Muscle layer of colon (tissue), 2 donors: ENCODE measurements around the gene ROBO1.

ENCODE experiments used
- H3K27ac ChIP-seq: one replicate; pipeline ENCODE4 v1.7.0; 2013; ENCODE audit warnings: low read depth, mild to moderate bottlenecking, low read length, moderate library complexity
- H3K27me3 ChIP-seq, 2 donors: one replicate each; pipeline ENCODE4 v1.7.0; 2013; ENCODE audit warnings: low read length in 2 of 2, mild to moderate bottlenecking in 2 of 2; ENCODE audit not compliant: insufficient read depth in 2 of 2, control insufficient read depth in 1 of 2
- H3K36me3 ChIP-seq: one replicate; pipeline ENCODE4 v1.7.0; 2013; ENCODE audit warnings: mild to moderate bottlenecking, low read length; ENCODE audit not compliant: insufficient read depth
- H3K4me1 ChIP-seq: one replicate; pipeline ENCODE4 v1.7.0; 2013; ENCODE audit warnings: mild to moderate bottlenecking, low read length; ENCODE audit not compliant: insufficient read depth
- H3K4me3 ChIP-seq, 2 donors: one replicate each; pipeline ENCODE4 v1.7.0; 2013; ENCODE audit warnings: low read length in 2 of 2, low read depth in 1 of 2, mild to moderate bottlenecking in 1 of 2, moderate library complexity in 1 of 2
- H3K9ac ChIP-seq: one replicate; pipeline ENCODE4 v1.7.0; 2013; ENCODE audit warnings: low read length
- H3K9me3 ChIP-seq: one replicate; pipeline ENCODE4 v1.7.0; 2013; ENCODE audit warnings: mild to moderate bottlenecking, low read length
- donor health status: abdominal sarcoma.
- donor health status: Adenocarcinoma of cecum.

ROBO1 gene

DNA sequence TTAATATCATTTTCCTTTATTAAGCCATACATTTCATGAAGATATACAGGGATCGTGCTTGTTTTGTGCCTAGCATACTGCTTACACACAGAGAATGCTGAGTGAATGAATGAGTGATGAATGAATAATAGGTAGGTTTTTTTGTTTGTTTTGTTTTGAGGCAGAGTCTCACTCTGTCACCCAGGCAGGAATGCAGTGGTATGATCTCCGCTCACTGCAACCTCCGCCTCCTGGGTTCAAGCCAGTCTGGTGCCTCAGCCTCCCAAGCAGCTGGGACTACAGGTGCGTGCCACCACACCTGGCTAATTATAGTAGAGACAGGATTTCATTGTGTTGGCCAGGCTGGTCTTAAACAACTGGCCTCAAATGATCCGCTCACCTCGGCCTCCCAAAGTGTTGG is 400.0 kb downstream of the ROBO1 start:
- no peak overlapping the region for H3K27ac ChIP-seq
- H3K4me3 ChIP-seq, result no peak overlapping the region
- no peak overlapping the region for H3K9ac ChIP-seq
- no peaks in the 10 kb centered on the region for H3K27me3 ChIP-seq
- no peaks in the 10 kb centered on the region for H3K36me3 ChIP-seq
- H3K4me1 ChIP-seq, result peaks cover 12% of the 10 kb centered on the region
- H3K9me3 ChIP-seq, result no peaks in the 10 kb centered on the region

DNA sequence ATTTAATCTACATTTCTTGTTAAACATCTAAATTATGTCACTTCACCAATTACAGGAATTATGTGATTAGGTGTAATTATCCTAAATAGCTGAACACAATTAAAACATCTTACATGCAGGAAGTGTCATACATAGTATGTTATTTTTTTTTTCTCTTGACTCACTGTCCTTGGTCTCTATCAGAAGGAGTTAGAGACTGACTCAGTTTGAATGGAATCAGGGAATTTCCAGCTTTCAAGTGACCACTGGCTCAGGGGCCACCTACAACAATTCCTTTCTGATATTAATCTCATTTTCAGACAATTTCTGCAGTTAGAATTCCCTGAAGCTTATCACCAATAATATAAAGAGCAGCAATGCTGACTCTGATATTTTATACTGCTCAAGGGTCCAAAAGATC is 400.7 kb downstream of the ROBO1 start:
- no peak overlapping the region for H3K4me3 ChIP-seq
- no peaks in the 10 kb centered on the region for H3K9me3 ChIP-seq
- no peaks in the 10 kb centered on the region for H3K27me3 ChIP-seq
- peaks cover 12% of the 10 kb centered on the region for H3K4me1 ChIP-seq
- no peak overlapping the region for H3K9ac ChIP-seq
- H3K27ac ChIP-seq, result no peak overlapping the region
- no peaks in the 10 kb centered on the region for H3K36me3 ChIP-seq

DNA sequence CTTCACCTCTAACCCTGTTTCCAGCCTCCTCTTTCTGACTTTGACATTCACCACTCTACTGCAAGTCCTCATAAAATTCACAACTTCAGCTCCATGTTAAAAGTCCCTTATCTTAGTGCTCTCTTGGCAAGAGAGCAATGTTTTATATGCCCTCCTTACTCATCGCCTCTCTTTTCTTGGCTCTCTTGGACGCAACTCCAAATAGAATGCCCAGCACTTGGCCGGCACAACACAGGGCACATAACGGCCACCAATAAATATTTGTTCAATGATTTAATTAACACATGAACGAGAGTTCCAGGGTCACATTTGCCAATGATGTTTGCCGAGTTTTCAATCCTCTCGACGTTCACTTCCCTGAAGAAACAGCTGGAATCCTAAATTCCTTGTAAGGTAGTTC is 401.4 kb downstream of the ROBO1 start:
- H3K27ac ChIP-seq, result no peak overlapping the region
- no peaks in the 10 kb centered on the region for H3K9me3 ChIP-seq
- no peaks in the 10 kb centered on the region for H3K36me3 ChIP-seq
- no peak overlapping the region for H3K4me3 ChIP-seq
- H3K9ac ChIP-seq, result no peak overlapping the region
- peaks cover 12% of the 10 kb centered on the region for H3K4me1 ChIP-seq
- H3K27me3 ChIP-seq, result no peaks in the 10 kb centered on the region

DNA sequence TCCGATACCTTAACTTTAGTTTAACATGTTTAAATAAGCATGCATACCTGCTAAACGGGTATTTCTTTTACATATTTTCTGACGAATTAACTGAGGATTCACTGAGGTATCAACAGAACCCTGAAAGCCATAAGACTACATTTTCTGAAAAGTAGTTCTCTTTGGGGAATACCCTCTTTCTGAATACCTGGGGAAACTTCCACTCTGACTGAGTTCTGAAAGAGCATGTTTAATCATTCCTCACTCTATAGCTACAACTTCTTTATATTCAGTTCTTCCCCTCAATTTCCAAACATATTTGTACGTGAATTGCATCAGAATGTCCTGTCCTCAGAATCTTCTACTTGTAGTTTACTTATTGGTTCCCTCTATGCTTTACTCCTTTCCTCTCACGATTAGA is 403.0 kb downstream of the ROBO1 start:
- Histone ChIP-seq H3K4me3 (no peak overlapping the region), H3K9me3 (no peaks in the 10 kb centered on the region)

DNA sequence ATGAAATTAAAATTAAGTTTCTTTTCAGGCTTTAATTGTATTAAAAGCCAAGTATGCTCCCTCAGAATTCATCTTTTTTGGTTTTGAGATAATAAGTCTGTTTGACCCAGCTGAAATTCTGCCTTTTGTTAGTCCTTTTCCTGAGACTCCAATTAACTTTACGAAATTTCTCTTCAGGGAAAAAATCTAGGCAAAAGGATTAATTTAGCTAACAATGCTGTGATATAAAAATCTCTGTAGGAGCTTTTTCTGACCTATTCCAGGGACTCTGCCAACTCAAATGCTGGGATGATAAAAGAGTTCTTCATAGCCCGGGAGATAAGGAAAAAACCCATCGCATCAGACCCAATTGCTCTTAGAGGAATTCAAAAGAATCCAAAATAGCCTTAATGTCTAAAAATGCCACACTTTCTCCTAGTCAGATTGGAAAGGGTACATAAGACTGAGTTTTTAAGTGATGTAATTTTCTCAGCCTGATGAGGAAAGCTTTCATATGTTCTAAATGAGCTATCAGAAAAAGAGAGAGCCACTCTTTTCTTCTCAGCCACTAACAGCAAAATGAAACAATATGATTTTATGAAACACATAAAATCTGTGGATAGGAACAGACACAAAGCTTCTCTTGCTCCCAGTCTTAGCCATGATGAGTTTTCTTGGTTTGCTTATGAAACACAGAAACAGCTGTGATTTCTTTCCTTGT is 405.1 kb downstream of the ROBO1 start:
- Histone ChIP-seq H3K9me3 (no peaks in the 10 kb centered on the region), H3K4me1 (peaks cover 17% of the 10 kb centered on the region), H3K27me3 (no peaks in the 10 kb centered on the region), H3K36me3 (no peaks in the 10 kb centered on the region), H3K9ac (no peak overlapping the region), H3K27ac (no peak overlapping the region), H3K4me3 (no peak overlapping the region)

More for the DNA sequence above, 403.0 kb downstream of the ROBO1 start:
- H3K36me3 ChIP-seq, result no peaks in the 10 kb centered on the region
- H3K27me3 ChIP-seq, result no peaks in the 10 kb centered on the region
- peaks cover 15% of the 10 kb centered on the region for H3K4me1 ChIP-seq
- no peak overlapping the region for H3K9ac ChIP-seq
- no peak overlapping the region for H3K27ac ChIP-seq

DNA sequence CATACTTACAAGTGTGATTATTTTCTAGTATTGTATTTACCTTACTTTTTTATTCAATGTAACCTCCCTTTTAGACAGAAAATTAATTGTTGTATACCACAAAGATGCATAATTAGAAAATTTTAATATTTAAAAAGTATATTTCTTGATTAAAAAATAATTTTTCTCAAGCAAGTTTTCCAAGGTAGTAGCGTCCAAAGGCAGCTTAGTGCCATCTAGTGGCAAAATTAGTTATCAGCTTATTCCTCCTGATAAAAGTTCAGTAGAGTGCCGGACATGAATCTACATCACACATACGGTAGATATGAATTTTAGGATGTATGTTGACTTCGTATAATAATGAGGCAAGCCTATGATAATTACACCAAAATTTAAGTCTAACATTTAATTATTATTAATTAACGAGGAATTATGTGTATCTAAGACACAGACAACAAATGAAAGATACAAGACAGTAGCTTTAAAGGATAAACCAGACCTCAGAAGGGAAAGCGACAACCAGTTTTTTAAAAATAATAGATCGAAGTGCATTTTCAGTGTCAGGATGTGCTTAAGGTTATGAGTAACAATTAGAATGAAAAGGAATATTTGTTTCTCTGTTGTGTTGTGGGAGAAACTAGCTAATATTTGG is 405.9 kb downstream of the ROBO1 start:
- Histone ChIP-seq H3K4me1 (peaks cover 17% of the 10 kb centered on the region), H3K9me3 (no peaks in the 10 kb centered on the region), H3K4me3 (no peak overlapping the region), H3K36me3 (no peaks in the 10 kb centered on the region), H3K27me3 (no peaks in the 10 kb centered on the region), H3K9ac (no peak overlapping the region), H3K27ac (no peak overlapping the region)

DNA sequence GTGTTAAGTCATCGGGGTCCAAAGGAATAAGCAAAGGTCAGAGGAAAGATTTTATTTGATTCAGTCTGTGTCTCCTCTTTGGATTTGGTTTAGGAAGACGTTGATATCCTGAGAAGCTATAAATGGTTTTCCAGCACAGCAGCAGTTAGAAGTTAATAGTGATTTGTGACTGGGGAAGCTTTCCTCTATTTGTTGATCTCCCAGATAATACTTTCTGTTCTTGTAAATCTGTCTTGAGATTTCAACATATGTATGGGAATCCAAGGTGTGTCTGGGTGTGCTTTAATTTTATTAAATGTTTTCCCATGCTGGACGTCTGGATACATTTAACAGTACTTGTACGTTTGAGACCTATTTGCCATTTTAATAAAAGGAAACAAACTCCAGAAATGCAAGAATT is 409.5 kb downstream of the ROBO1 start:
- Histone ChIP-seq H3K4me3 (no peak overlapping the region), H3K9ac (no peak overlapping the region), H3K27ac (no peak overlapping the region), H3K27me3 (no peaks in the 10 kb centered on the region), H3K9me3 (no peaks in the 10 kb centered on the region), H3K36me3 (no peaks in the 10 kb centered on the region), H3K4me1 (peaks cover 18% of the 10 kb centered on the region)

DNA sequence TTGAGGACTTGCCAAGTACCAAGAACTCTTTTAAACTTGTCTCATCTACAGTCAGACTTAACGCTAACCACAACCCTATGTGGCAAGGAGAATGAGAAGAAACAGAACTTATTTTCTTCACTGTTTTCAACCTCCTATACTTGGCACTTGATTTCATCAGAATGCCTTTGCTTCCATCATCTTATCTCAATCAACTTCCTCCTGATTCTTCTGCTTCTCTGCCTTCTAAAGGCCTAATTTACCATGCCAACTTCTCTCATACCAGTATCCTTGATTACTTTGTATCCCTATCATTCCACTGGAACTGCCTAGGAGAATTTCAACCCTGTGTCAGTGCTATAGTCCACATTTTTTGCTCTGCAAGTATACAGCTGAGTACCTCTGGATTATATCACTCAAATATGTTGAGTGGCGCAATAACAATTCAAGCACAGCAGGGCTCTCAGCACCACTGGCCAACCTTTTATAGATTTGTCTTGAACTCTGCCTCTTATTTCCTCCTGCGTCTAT is 413.6 kb downstream of the ROBO1 start:
- H3K4me3 ChIP-seq, result no peak overlapping the region
- peak overlapping the region; percentile 73 for H3K27ac ChIP-seq
- no peaks in the 10 kb centered on the region for H3K9me3 ChIP-seq
- no peak overlapping the region for H3K9ac ChIP-seq
- H3K4me1 ChIP-seq, result peaks cover 19% of the 10 kb centered on the region
- no peaks in the 10 kb centered on the region for H3K36me3 ChIP-seq
- H3K27me3 ChIP-seq, result no peaks in the 10 kb centered on the region

DNA sequence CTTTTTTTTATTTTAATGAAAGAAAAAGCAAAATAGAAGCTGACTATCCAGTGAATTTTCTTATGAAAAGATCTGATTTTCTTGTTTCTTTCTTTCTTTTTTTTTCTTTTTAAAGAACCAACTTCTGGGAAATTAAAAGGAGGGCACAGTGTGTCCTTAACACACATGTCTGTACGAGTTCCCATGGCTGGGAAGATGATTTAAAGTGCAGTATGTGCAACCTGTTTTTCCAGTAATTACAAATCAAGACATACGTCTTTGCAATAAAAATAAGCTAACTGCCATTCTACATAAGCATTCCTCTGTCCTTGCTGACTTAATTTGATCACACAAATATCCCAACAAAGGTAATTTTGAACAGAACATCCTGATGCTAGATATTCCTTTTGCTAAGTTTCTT is 416.1 kb downstream of the ROBO1 start:
- H3K9ac ChIP-seq, result no peak overlapping the region
- H3K4me3 ChIP-seq, result no peak overlapping the region
- H3K4me1 ChIP-seq, result peaks cover 18% of the 10 kb centered on the region
- no peak overlapping the region for H3K27ac ChIP-seq
- H3K9me3 ChIP-seq, result no peaks in the 10 kb centered on the region
- no peaks in the 10 kb centered on the region for H3K27me3 ChIP-seq
- no peaks in the 10 kb centered on the region for H3K36me3 ChIP-seq

DNA sequence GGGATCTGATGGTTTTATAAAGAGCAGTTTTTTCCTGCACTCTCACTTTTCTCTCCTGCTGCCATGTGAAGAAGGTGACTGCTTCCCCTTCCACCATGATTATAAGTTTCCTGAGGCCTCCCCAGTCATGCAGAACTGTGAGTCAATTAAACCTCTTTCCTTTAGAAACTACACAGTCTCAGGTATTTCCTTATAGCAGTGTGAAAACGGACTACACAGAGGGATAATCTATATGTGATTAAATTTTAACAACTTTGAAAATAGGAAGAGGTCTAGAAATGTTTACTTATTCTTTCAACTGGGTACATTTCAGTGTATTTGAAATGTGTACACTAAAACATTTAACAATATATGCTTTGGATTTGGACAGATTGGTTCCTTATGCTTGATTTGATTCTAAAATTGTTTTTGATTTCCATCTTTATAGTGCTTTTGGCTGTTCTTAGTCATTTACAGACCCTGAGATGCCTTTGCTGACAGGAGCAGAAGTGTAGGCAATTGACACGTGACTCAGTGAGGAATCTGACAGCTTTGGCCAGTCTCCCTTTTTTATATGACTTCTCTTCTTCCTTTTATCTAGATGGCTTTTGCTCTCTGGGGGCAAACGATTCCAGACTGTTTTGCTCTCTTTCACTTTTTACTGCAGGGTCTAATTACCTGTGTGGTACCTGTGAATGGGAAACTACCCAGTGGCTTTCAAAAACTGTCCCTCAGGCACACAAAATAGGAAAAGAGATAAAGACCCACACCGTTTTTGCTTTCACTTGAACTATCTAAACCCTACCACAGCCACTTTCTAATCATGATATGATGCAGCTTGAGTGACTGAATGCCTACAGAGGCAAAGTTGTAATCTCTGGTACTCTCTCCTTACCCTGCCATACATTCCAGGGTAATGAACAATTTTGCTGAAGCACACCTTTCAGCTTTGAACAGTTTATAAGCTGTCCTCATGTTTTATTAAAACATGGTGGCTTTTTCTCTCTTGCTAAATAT is 422.6 kb downstream of the ROBO1 start:
- no peaks in the 10 kb centered on the region for H3K36me3 ChIP-seq
- no peaks in the 10 kb centered on the region for H3K4me1 ChIP-seq
- H3K27me3 ChIP-seq, result no peaks in the 10 kb centered on the region
- H3K9me3 ChIP-seq, result no peaks in the 10 kb centered on the region
- no peak overlapping the region for H3K9ac ChIP-seq
- H3K4me3 ChIP-seq, result no peak overlapping the region
- H3K27ac ChIP-seq, result no peak overlapping the region

DNA sequence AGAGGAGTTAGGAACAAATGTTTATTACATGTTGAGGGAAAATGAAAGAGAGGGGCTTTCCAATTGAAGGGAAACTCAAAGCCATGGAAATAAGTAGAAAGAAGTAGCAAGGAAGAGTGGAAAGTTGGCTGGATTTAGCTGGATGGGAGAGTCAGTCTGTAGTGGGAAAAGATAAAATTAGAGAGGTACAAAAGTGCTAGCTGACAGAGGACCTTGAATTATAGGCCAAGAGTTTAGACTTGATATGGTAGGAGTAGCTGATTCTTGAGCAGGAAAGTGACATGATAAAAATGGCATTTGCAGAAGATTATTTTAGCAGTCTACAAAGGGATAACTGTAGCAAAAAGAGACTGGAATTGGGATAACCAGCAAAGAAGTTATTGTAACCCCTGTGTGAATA is 425.8 kb downstream of the ROBO1 start:
- no peaks in the 10 kb centered on the region for H3K27me3 ChIP-seq
- H3K9me3 ChIP-seq, result no peaks in the 10 kb centered on the region
- no peaks in the 10 kb centered on the region for H3K36me3 ChIP-seq
- no peak overlapping the region for H3K27ac ChIP-seq
- H3K9ac ChIP-seq, result no peak overlapping the region
- no peaks in the 10 kb centered on the region for H3K4me1 ChIP-seq
- no peak overlapping the region for H3K4me3 ChIP-seq
